ENCODE measurements around the gene SYP.
"Not testable (repeated sequence)": the region's sequence is repeated elsewhere in the genome, so short reads cannot be mapped to it uniquely, and the experiment has no call there.

SYP gene

DNA sequence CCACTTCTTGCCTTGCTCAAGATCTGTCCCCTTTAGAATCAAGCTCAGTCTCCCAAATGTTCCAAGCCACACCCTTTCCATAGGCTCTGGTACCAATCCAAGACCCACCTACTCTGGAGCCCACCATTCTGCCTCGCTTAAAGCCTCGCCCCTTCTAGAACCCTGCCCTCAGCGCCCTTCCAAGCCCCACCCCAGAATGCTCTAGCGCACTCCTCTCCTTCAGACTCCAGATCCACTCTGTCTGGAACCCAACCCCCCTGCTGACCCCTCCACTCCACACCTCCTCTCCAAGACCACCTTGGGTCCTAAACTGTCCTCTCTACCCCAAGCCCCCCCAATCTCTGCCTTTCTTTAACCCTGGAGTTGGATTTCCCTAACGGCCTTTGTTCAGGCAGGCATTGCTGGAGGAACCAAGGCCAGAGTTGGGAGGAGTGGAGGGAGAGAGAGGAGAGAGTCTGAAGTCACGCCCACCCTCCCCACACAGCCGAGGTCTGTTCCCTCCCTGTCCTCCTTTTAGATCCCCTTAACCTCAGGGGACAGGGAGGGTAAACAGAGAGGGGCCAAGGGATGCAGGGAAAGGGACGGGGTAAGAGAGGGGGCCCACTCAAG lies 11.4 kb downstream of the SYP start:
- no peak for DNase-seq

GRCh38 chrX:49187526-49187925 lies 12.5 kb downstream of the SYP start:
- no peak for DNase-seq

GRCh38 chrX:49187028-49187394 lies 13.0 kb downstream of the SYP start:
- DNase-seq, result no peak

GRCh38 chrX:49186125-49187027 lies 13.6 kb downstream of the SYP start, which contains the start of gene PRICKLE3:
PRICKLE3 (minus strand) TSS chrX:49186373; CDS start chrX:49186297, 76 bp downstream.
- peak; percentile 81 for DNase-seq

DNA sequence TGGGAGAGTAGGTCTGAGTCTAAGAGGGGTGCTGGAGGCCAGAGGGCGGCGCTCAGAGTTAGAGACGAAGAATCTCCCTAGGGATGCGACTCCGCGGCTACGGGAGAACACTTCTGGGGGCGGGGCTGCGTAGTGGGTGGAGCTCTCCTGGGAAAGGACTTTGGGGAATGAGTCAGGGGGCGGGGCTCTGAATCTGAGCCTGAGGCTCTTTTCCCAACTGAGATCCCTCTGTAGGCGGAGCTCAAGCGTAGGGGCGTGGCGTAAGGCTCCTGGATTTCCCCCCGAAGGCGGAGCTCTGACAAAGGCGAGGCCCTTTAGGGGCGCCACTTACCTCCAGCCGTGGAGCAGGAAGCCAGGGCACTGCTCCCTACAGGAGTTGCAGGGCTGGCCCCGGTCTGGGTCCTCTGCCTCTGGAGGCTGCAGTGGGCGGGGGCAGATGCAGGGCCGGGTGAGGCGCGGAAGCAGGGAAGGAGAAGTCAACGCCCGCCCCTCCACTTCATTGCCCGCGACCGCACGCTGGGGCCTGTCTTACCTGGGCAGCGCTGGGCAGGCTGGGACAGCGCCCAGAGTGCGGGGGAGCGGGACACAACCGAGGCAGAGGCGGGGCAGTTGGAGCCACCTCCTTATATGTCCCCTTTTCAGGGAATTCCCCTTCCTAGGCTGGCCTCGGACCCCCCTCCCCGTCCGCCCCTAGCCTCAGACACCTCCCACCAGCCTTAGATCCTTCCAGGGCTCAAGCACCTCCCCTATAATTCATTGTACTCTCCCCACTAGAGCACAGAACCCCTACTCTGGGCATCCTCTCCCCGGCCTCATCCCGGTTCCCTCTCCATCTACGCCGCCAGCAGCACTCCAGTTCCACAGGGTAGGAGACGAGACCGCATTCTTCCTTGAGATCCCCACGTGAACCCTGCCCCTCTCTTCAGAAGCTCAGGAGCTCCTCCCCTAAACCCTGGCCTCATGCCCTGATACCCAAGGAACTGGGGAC lies 15.4 kb downstream of the SYP start:
- DNase-seq, result peak; percentile 73

DNA sequence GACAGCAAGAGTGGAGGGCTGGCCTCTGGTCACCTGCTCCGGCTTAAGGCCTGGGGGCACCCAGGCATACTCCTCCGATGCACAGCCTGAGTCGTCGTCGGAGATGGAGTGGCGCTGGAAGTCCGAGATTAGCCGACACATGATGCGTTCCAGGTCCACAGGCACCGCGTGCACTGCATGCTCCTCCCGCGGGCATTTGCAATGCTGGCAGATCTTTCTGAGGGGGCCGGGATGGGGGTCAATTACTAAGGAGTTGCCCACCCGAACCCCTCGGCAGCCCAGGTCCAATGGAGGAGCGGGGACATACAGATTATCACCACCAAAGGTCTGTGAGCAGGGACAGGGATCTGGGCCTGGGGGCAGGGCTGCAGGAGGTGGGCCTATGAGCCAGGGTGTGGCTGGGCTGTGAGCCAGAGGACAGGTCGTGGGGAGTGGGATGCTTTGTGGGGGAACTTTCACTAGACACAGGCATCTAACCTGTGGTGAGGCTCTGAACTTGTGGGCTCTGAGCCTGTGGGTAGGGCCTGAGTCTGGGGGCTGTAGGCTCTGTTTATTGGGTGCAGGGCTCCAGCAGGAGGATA lies 16.2 kb downstream of the SYP start:
- DNase-seq, result no peak

GRCh38 chrX:49179358-49179757 lies 20.6 kb downstream of the SYP start:
- DNase-seq, result no peak

GRCh38 chrX:49178537-49178936 lies 21.5 kb downstream of the SYP start:
- DNase-seq, result no peak

GRCh38 chrX:49177873-49178480 lies 22.0 kb downstream of the SYP start:
- DNase-seq, result no peak

DNA sequence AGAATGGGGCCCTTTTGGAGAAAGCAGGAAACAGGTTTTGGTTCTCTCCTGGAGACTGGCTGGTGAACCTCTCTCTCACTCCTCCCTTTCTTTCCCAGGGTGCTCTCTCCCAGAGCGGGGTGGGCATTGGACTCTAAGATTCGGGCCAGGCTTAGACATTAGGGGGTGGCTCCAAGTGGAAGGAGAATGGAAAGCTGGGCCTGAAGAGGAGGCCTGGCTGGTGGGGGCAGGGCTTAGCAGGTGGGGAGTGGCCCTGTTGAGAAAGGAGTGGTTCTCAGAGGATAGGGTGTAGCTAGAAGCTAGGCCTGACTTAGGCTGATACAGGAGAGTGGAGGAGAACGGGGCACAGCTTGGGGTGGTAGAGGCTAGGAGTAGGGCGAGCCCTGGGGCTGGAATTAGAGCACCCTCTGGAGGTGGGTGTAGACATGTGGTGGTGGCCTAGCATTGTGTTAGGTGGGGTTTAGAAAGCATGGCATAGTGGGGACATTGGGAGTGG lies 22.6 kb downstream of the SYP start:
- no peak for DNase-seq

GRCh38 chrX:49176421-49177326 lies 23.3 kb downstream of the SYP start:
- DNase-seq, result peak; percentile 28

DNA sequence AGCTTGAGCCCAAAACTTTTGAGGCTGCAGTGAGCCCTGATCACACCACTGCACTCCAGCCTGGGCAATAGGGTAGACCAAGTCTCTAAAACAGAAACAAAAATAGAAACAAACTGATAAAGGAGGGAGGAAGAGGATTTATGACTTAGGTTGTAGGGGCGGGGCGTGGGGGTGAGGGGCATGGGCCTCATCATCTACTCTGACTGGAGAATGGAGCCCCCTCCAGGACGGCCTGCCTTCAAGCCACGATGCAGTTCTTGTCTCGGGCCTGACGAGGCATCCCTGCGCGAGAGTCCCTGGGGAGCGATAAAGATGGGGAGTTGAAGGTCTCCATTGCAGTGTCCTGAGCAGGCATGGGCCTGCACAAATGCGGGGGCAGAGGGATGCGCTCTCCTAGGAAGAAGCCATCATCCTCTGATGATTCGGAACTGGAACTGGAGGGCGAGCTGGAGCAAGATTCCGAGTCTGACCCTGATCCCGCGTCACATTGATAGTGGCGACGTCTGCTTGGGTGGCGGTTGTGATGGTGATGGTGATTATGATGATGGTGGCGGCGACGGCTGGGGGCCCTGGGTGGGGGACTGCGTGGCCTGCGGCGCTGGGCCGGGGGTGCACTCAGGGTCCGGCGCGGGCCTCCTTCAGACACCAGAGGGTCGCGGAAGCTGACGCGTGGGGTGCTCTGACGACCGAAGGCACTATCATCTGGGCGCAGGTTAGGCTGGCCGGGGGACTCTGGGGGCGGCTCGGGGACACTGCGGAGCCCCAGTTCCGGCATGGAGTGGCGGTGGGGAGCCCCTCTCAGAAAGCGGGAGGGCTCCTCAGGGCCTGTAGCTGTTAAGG lies 24.3 kb downstream of the SYP start:
- DNase-seq, result no peak

GRCh38 chrX:49174723-49175122 lies 25.3 kb downstream of the SYP start:
- DNase-seq, result no peak

- not testable (repeated sequence) for DNase-seq
These were observed 26.4 kb downstream of the SYP start for GRCh38 chrX:49173544-49173943.

DNA sequence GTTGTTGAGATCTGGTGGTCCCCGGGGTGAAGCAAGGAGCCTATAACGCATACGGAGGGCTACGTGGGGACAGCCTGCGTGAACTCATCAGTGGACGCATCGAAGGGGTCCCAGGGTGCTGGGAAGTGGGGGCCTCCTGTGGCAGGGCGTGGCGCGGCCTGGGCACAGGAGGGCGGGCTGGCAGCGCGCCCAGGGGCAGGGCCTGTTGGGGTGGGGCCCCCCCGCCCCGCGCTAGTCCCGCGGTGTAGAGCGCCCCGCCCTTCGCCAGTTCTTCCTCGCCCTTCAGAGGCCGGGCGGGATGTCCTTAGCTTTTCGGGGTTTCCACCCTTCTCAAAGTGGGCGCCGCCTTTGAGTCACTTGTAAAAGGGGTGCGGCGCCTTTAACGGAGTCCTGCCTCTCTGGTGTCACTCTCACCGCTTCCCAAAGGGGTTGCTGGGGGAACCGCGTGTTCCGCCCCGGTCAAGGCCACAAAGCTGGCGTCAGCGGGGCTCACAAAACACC lies 27.7 kb downstream of the SYP start:
- DNase-seq, result peak; percentile 60

- peak; percentile 42 for DNase-seq
These were observed 28.2 kb downstream of the SYP start, which contains the start of gene PLP2 for GRCh38 chrX:49171752-49172279. PLP2 (plus strand) TSS chrX:49171898; CDS start chrX:49172001, 103 bp downstream.

DNA sequence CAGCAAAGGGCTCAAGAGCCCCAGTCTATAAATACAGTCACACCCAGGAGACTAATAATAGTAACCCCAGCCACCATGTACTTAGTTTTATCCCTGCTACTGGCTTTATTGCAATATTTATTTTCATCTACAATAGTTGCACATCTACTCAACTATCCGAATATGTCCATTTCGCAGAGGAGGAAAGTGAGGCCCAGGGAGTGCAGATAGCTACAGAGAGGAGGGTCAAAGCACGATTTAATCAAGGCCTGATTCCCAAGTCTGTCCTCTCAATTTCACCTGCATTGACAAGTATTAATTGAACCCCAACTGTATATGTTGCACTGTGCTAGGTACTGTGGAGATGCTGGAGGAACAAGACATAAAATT lies 32.3 kb downstream of the SYP start:
- no peak for DNase-seq

DNA sequence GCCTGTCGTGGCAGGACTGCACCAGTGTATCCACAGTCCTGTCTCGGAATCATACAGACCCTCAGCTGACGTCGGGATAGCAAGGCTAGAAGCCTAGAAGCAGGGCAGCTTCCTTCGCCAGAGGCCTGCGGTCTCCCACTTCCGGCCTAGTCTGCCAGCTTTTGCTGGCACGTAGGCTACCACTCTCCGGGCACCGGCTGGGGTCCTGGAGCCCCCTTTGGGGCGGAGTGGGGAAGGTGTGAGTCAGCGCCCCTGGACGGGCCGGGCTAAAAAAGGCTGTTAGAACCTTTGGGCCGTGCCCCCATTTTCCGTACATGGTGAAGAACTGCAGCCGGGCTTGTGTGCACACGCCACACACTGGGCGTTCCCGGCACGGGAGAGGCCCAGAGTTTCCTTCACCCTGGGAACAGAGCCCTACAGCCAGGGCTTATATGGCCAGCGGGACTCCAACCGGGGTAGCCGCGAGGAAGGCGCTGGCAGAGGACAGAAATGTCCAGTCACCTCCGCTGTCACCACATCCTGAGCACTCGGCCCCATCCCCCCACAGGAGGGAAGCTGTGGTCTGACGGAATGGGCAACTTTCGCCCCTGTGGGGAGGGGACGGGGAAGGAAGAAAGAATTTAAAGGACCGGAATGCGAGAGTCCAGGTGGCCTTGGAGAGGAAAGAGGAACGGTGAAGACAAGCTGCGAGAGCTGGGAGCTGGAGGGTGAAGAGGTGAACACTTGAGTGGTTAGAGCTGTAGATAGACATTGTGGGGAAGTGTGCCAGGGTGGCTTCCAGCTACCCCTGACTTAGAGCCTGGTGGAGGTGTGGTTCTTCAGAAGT lies 32.9 kb downstream of the SYP start:
- peak; percentile 60 for DNase-seq

Data from suppressor macrophage treated with lipopolysaccharide for 4 hours (primary cell).